ENCODE measurements around the gene STAU1.

GRCh38 chr20:49091104-49091503, 97.0 kb downstream of the STAU1 start:
- no peak for TF ChIP-seq EP300 (IDR thresholded peaks at IDR 0.05; ENCODE audit: borderline replicate concordance)
- TF ChIP-seq, protein P1, sequence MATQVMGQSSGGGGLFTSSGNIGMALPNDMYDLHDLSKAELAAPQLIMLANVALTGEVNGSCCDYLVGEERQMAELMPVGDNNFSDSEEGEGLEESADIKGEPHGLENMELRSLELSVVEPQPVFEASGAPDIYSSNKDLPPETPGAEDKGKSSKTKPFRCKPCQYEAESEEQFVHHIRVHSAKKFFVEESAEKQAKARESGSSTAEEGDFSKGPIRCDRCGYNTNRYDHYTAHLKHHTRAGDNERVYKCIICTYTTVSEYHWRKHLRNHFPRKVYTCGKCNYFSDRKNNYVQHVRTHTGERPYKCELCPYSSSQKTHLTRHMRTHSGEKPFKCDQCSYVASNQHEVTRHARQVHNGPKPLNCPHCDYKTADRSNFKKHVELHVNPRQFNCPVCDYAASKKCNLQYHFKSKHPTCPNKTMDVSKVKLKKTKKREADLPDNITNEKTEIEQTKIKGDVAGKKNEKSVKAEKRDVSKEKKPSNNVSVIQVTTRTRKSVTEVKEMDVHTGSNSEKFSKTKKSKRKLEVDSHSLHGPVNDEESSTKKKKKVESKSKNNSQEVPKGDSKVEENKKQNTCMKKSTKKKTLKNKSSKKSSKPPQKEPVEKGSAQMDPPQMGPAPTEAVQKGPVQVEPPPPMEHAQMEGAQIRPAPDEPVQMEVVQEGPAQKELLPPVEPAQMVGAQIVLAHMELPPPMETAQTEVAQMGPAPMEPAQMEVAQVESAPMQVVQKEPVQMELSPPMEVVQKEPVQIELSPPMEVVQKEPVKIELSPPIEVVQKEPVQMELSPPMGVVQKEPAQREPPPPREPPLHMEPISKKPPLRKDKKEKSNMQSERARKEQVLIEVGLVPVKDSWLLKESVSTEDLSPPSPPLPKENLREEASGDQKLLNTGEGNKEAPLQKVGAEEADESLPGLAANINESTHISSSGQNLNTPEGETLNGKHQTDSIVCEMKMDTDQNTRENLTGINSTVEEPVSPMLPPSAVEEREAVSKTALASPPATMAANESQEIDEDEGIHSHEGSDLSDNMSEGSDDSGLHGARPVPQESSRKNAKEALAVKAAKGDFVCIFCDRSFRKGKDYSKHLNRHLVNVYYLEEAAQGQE (IDR thresholded peaks at IDR 0.05; ENCODE audit: low read depth) = no peak
- no peak for TF ChIP-seq CREB1 (IDR thresholded peaks at IDR 0.05; ENCODE audit: low read depth)
- TF ChIP-seq EGR1 (IDR thresholded peaks at IDR 0.05) = no peak
- TF ChIP-seq TEAD4 (IDR thresholded peaks at IDR 0.05) = no peak
- TF ChIP-seq USF1 (IDR thresholded peaks at IDR 0.05) = no peak
- no peak for TF ChIP-seq ZBTB7A (IDR thresholded peaks at IDR 0.05; ENCODE audit: low read depth)
- TF ChIP-seq, protein P2, sequence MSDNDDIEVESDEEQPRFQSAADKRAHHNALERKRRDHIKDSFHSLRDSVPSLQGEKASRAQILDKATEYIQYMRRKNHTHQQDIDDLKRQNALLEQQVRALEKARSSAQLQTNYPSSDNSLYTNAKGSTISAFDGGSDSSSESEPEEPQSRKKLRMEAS (IDR thresholded peaks at IDR 0.05) = no peak
- TF ChIP-seq YY1 (IDR thresholded peaks at IDR 0.05; ENCODE audit: low read depth) = no peak
- TF ChIP-seq TAF1 (IDR thresholded peaks at IDR 0.05; ENCODE audit: low read depth) = no peak
- TF ChIP-seq RAD21 (IDR thresholded peaks at IDR 0.05; ENCODE audit: low read depth) = no peak
- no peak for TF ChIP-seq NFIC (IDR thresholded peaks at IDR 0.05)
